ENCODE measurements around the gene RYR2. TPM values are rescaled to one million over a fixed set of nuclear protein-coding genes. Genes with fewer than 3 reads are reported as not detected.

RYR2 gene
- total RNA-seq, 6 donors from 2014 or later: 1.8 to 23.0 (median 3.7) TPM

DNA sequence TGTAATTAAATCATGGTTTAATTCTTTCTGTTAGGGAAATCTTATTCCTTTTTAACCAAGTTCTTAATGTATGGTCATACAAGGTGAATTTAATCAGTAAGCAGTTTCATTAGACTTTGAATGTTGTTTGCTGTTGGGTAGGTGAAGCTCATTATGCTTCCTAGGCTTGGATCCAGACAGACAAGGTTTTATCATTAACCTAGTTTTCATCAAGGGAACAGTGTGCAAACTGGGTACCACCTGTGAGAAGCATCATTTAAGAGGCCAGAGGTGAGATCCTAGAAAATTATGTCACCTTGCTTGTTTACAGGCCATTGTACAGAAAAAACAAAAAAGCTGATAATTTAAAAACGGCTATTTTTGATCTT is 130.1 kb downstream of the RYR2 start:
- Histone ChIP-seq H3K4me3 (no peak overlapping the region), H3K27ac (no peak overlapping the region), H3K9me3 (no peaks in the 10 kb centered on the region), H3K4me1 (no peaks in the 10 kb centered on the region), H3K36me3 (no peaks in the 10 kb centered on the region), H3K27me3 (no peaks in the 10 kb centered on the region)
- DNase-seq (no peak), ATAC-seq (ENCODE audit: low FRiP score in 2 of 2) (no peak)
- TF ChIP-seq POLR2A (IDR thresholded peaks at IDR 0.05) (no peak), POLR2AphosphoS5 (IDR thresholded peaks at IDR 0.05) (no peak), CTCF (IDR thresholded peaks at IDR 0.05) (no peak), EP300 (IDR thresholded peaks at IDR 0.05) (no peak)
- WGBS, 2 donors: 65 to 68% methylated on average over 1 of the region's 1 CpG

- Histone ChIP-seq H3K4me1 (no peaks in the 10 kb centered on the region), H3K27me3 (no peaks in the 10 kb centered on the region), H3K27ac (peak overlapping the region in 2 of 4 donors; percentile 7 to 29), H3K36me3 (no peaks in the 10 kb centered on the region), H3K4me3 (no peak overlapping the region), H3K9me3 (no peaks in the 10 kb centered on the region)
- ATAC-seq (ENCODE audit: low FRiP score in 2 of 2) (no peak), DNase-seq (no peak)
- 90 to 92% methylated on average over 6 of the region's 6 CpGs for WGBS, 2 donors
- TF ChIP-seq POLR2AphosphoS5 (IDR thresholded peaks at IDR 0.05) (no peak), EP300 (IDR thresholded peaks at IDR 0.05) (no peak), CTCF (IDR thresholded peaks at IDR 0.05) (no peak), POLR2A (IDR thresholded peaks at IDR 0.05) (no peak)
These were observed 137.5 kb downstream of the RYR2 start for GRCh38 chr1:237179503-237179902.

GRCh38 chr1:237180256-237180655 is 138.3 kb downstream of the RYR2 start:
- Histone ChIP-seq H3K9me3 (no peaks in the 10 kb centered on the region), H3K27me3 (no peaks in the 10 kb centered on the region), H3K4me1 (no peaks in the 10 kb centered on the region), H3K27ac (peak overlapping the region in 2 of 4 donors; percentile 7 to 29), H3K36me3 (no peaks in the 10 kb centered on the region), H3K4me3 (no peak overlapping the region)
- DNase-seq (no peak), ATAC-seq (ENCODE audit: low FRiP score in 2 of 2) (no peak)
- no peak for TF ChIP-seq POLR2A (IDR thresholded peaks at IDR 0.05)
- TF ChIP-seq POLR2AphosphoS5 (IDR thresholded peaks at IDR 0.05): no peak
- no peak for TF ChIP-seq EP300 (IDR thresholded peaks at IDR 0.05)
- TF ChIP-seq CTCF (IDR thresholded peaks at IDR 0.05): no peak
- WGBS, 2 donors: 54 to 76% methylated on average over 2 of the region's 2 CpGs

DNA sequence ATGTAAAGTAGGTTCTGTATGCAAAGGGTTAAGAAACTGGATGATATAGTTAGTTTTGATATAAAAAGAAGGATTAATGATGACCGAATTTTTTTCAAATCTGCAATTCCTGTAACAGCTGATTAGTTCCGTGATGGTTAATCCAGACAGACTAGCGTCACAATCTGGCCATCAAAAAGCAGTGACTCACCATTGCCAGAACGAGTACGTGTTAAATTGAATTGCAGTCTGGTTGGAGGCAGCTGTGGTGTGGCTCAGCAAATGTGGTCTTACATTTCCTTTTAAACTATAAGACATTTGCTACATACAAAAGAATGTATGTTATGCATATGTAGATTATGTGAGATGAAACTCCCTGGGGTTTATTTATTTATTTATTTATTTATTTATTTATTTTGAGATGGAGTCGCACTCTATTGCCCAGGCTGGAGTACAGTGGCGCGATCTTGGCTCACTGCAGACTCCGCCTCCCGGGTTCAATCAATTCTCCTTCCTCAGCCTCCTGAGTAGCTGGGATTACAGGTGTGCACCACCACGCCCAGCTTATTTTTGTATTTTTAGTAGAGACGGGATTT is 139.8 kb downstream of the RYR2 start:
- Histone ChIP-seq H3K9me3 (no peaks in the 10 kb centered on the region), H3K27me3 (no peaks in the 10 kb centered on the region), H3K4me1 (no peaks in the 10 kb centered on the region), H3K27ac (no peak overlapping the region), H3K4me3 (no peak overlapping the region), H3K36me3 (no peaks in the 10 kb centered on the region)
- no peak for DNase-seq
- WGBS, 2 donors: 88% methylated on average over 12 of the region's 12 CpGs
- TF ChIP-seq EP300 (IDR thresholded peaks at IDR 0.05) (no peak), POLR2AphosphoS5 (IDR thresholded peaks at IDR 0.05) (no peak), CTCF (IDR thresholded peaks at IDR 0.05) (no peak)
- peak in 1 of 2 donors; percentile 77 for ATAC-seq (ENCODE audit: low FRiP score in 2 of 2)

DNA sequence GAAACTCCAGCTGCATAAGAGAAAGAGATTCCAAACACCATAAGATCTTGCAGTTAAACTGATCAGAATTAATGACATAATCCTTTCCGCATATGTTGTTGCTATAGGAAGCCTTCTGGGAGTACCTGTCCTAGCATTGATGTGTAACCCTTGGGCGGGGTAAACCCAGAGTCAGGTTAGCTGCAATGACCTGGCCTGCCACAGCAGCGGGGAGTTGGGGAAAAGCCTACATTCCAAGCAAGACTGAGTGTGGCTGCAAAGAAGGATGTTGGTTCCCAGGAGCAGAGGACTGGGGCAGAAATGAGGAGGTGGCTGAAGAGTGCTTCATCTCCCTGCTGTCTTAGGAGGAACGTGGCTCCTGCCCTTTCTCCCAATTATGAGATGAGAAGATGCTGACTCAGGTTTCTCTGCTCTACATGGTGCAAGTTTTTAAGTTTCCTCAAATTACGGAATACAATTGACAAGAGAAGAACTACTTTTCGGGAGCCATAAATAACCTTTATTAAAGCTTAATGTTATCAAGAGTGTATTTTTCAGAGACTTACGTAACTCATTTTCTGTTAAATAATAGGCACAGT is 142.1 kb downstream of the RYR2 start:
- no peak for ATAC-seq (ENCODE audit: low FRiP score in 2 of 2)

More for the DNA sequence above, 142.1 kb downstream of the RYR2 start:
- Histone ChIP-seq H3K4me1 (no peaks in the 10 kb centered on the region), H3K27me3 (no peaks in the 10 kb centered on the region), H3K27ac (no peak overlapping the region), H3K4me3 (no peak overlapping the region), H3K9me3 (no peaks in the 10 kb centered on the region), H3K36me3 (no peaks in the 10 kb centered on the region)
- no peak for TF ChIP-seq EP300 (IDR thresholded peaks at IDR 0.05)
- TF ChIP-seq POLR2AphosphoS5 (IDR thresholded peaks at IDR 0.05): no peak
- TF ChIP-seq CTCF (IDR thresholded peaks at IDR 0.05): no peak
- no peak for TF ChIP-seq POLR2A (IDR thresholded peaks at IDR 0.05)
- DNase-seq: no peak
- 73% methylated on average over 7 of the region's 7 CpGs for WGBS, 2 donors
